Measurements from ENCODE around the gene YAP1.
A peak's percentile ranks its signal among the peaks of the same experiment; 100 is the strongest.

The YAP1 gene

DNA sequence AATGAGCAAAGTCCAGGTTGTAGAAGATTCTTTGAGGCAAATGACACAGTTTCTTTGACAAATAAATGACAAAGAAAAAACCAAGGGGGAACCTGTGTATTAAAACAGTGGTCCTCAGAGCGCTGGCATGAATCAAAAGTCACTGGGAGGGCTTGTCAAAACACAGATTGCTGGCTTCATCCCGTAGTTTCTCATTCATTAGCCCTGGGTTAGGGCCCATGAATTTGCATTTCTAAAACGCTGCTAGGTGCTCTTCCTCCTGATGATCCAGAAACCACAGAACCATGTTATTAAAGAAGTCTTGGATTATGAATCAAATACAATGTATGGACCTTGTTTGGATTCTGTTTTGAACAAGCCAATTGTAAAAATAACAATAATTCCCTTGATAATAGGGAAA is 92.7 kb downstream of the YAP1 start:
- DNase-seq = no peak

DNA sequence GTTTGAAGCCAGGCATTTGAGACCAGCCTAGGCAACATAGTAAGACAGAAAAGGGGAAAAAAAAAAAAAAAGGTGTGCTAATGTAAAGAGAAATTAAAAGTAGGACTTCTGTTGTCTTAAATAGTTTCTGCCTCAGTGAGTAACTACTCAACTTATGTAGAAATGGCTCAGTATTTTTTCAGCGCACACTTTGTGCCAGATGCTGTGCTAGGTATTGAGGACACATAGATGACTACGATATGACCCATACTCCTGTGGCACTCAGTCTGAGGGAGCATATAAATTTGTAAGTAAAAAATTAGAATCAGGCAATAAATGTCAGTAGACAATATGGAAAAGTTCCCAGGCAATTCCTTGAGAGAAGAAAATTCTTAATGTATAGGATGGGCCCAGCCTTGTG is 93.9 kb downstream of the YAP1 start:
- no peak for DNase-seq

DNA sequence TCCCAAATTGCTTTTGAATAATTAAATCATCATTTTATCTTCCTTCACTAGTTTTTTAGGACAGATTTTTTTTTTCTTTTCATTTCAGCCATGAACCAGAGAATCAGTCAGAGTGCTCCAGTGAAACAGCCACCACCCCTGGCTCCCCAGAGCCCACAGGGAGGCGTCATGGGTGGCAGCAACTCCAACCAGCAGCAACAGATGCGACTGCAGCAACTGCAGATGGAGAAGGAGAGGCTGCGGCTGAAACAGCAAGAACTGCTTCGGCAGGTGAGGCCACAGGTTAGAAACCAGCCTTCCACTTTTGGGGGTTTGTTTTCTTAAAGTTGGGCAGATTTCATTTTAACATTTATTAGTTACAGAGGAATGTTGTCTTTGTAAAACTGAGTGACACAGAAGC is 95.6 kb downstream of the YAP1 start:
- no peak for DNase-seq

DNA sequence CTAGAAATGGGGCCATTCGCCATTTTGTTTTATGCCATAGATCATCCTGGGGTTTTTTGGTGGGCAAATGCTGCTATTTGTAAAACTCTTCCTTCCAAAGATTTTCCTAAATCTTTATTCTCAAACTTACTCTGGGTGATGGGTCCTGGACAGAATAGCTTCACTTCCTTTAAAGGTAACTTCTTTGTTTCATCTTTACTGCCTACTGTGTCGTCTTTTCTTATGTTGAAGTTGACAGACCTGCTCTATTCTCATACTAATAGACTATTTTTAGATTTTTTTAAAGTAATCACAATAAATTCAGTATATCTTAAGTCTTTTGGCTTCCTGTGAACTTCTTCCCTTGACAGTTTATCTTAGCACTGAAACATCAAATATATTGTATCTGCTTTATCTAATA is 98.6 kb downstream of the YAP1 start:
- DNase-seq = no peak

DNA sequence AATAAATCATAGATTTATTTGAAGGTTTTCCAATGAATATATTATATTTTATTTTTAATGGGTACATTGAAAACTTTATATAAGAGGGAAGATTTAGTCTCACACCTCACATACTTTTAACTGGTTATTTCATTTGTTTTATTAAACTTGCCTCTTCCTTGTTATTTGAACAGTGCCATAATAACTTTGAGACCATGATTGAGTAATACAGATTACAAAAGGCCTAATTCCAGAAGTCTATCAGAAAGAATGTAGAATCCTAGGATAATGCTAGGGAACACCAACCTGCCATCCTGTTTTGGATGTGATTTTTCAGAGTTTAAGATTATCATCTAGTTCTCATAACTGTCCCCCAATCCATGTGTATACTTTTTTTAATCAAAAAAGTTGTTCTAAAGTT is 104.4 kb downstream of the YAP1 start:
- no peak for DNase-seq

DNA sequence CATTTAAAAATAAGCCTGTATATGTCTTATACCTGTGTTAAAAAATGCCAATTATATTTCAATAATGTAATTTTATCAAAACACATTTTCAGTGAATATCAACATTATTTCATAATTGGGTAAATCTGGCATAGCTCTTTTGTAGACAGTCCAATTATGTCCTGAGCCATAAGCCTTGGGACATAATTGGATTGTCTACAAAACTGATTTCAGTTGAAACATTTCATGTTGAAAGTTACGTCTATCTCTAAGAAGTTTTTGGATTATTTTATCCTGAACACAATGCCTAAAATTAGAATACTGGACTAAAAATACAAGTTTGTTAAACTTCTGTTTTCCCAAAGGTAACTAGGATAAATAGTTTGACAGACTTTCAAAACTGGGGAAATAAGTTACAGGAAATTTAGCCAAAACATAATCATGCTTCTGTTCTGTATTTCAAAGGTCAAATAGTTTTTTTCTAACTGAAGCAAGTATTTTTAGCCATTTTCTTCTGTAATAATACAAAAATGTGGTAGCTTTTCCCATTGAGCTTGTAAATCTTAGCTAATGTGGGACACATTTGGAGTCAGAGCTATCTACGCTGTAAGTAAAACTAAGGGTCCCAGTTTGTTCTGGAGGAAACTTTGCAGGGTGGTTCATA is 106.3 kb downstream of the YAP1 start:
- DNase-seq = no peak

DNA sequence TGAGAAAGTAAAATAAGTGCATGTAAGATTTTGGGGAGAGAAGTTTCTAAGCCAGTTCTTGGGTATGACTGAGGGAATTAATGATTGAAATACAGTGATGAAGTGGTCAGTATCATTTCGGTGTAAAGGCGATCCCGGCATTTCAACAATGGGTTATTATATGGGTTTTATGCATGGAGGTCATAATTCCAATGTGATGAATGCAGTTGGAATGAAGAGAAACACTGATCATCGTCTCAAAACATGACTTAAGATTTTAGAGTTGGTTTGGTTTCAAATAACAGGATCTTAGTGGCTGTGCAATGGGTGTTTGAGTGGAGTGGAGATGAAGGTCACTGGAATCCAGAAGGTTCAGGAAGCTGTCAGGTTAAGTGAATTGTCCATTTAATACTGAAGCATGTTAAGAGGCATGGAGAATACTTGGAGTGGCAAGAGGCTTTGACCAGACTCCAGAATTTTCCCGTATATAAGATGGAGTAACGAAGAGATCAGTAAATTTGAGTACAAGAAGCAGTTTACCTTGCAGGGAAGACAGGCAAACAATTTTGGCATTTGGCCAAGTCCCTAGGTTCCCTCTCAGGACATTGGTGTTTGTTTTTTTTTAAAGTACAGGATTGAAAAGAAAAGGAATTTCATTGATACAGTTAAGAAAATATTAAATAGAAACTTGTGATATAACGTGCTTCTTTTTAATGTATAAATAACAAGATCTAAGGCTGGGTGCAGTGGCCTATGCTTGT is 110.7 kb downstream of the YAP1 start:
- DNase-seq = no peak

DNA sequence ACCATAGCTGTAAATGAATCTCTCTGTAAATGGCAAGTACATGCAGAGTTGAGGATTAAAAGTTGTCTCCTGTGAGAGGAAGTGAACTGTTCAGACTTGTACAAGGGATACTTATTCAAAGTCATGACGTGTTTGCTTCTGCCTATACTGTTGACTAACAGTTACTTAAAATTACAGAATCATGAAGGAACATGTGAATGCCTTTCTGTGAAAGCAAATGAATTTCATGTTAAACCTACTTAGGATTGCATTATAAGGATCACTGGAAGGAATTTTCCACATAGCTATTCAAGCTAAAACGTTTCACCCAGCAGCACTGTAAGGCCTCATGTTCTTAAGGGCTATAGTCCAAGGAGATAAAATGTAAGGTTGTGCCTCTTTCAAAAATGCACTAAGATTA is 113.6 kb downstream of the YAP1 start:
- no peak for DNase-seq

DNA sequence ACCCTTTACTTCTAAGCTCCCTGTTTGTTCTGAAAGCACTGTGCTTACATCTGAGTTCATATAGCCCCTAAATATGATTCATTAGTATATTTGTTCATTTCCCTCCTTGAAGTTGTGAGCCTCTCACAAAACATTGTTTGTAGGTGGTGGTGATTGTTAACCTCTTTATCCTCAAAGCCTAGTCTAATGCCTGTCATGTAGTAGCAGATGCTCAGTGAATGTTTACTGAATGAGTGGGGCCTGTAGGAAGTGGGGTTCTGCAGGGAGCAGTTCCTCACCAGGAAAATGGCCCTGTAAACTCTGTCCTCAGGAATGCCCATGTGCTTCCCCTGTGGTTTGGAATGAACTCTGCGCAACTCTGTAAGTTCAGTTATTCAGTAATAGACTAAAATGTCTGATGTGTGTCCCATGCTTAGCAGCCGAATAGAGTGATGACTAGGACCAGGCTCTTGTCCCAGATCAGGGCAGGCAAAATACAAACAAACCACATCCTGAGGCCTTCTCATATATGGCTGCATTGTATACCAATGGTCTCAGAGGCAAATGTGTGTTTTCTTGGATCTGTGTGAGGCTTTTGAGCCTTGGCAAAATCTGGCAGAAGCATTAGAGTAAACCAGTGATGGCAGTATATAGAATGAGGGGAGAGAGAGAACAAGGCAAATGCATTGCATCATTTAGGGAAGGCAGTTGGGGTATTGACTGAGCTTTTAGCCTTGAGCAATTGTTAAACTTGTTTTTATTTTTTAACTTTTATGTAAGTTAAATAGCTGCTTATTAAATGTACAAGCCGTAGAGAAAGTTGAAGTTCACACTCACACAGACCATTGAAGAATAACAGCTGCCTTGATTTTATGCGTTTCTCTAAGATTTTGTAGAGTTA is 115.7 kb downstream of the YAP1 start:
- no peak for DNase-seq

DNA sequence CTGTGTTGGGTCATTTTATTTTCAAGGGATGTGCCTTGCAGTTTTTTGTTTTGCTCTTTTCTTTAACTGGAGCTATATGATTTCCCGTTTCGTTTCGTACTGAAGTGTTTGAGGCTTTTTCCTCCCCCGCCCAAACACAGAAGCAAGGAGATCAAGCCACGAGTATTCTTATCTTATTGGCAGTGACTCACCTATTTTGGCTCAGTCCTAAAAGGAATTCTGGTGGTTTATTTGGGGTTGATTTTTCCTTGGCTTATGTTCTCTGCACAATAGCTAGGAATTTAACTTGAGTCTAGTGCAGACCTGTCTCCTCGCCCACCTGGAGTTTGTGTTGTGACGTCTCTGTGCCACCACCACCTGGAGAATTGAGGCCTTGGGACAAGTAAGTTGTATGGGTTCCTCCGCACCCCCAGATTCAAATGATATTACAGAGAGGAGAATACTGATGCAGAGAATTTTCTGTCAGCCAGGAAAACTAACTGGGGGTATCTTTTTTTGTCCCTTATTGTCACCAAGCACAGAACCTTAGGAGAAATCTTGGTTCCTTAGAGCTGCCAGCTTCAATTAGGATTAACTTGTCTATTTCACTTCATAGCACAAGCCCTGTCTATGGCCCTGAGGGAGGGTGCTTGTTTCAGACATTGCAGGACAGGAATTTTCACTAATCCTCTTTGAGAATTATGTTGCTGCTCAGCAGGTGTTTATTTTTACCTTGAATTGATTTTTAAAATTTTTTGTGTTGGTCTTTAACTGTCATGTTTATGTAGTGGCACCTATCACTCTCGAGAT is 116.6 kb downstream of the YAP1 start:
- DNase-seq = no peak

DNA sequence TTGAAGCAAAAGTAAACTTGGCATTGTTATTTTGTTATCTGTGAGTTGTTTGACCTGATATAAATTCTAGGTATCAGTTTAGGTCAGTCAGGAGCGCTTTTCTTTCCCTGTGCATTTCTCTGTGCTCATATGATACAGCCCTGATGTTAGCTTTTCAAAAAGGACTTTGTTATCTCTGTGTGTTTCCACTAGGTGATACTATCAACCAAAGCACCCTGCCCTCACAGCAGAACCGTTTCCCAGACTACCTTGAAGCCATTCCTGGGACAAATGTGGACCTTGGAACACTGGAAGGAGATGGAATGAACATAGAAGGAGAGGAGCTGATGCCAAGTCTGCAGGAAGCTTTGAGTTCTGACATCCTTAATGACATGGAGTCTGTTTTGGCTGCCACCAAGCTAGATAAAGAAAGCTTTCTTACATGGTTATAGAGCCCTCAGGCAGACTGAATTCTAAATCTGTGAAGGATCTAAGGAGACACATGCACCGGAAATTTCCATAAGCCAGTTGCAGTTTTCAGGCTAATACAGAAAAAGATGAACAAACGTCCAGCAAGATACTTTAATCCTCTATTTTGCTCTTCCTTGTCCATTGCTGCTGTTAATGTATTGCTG is 119.4 kb downstream of the YAP1 start:
- no peak for DNase-seq

DNA sequence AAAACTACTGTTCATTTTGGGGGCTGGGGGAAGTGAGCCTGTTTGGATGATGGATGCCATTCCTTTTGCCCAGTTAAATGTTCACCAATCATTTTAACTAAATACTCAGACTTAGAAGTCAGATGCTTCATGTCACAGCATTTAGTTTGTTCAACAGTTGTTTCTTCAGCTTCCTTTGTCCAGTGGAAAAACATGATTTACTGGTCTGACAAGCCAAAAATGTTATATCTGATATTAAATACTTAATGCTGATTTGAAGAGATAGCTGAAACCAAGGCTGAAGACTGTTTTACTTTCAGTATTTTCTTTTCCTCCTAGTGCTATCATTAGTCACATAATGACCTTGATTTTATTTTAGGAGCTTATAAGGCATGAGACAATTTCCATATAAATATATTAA is 119.9 kb downstream of the YAP1 start:
- DNase-seq = no peak

DNA sequence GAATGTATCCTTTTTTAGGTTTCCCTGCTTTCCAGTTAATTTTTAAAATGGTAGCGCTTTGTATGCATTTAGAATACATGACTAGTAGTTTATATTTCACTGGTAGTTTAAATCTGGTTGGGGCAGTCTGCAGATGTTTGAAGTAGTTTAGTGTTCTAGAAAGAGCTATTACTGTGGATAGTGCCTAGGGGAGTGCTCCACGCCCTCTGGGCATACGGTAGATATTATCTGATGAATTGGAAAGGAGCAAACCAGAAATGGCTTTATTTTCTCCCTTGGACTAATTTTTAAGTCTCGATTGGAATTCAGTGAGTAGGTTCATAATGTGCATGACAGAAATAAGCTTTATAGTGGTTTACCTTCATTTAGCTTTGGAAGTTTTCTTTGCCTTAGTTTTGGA is 120.7 kb downstream of the YAP1 start:
- DNase-seq = no peak

DNA sequence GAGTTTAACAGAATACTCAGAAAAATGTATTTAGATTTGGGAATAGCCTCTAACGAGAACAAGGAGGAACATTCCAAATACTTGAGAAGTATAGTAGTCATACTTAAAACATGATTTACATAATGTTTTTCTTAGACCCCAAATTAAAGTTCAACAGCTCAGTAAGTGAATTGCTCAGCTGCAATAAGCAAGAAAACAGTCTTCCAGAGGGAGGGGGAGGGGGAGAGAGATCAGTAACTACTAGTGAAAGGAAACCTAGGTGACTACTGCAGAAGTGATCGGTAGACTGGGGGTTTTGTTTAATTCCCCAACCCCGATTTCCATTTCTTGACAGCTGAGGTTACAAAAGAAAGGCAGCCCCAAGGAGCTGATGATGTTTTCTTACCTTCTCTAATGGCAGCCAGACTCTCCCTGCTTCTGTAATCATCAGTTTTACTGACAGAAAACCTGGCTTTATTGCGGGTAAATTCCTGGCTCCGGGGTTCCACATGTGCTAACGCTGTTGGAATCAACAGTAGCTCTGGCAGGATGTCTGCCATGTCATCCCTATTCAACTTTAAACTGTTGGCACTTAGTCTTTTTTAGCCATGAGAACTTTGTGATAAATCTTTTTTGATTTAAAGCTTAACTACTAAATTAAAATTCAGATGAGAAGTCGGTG is 124.7 kb downstream of the YAP1 start:
- no peak for DNase-seq

DNA sequence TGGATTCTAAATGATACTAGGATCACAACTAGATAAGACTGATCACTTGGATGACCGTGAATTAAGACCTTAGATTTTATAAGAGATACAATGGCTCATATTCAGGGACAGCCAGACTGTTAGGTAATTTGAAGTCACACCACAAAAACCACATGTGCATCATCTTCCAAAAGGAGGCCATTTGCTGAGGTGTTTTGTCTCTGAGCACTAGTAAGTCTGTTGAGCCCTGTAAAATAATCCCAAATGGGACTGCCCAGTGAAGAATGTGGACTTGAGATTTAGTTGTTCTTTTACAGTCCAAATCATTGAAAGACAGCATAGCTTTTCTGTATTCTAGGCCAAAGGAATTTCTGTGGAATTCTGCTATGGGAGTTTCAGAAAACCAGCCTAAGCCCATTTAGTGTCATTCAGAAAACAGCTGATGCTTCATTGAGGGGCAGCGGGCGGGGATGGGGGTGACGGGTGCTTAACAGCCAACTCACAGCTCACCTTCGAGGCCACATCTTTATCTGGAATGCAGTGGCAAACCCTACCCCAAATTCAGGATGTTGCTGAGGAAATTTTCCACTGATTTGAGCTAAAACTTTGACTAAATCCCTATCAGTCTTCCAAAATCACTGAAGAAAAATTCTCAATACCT is 127.0 kb downstream of the YAP1 start:
- no peak for DNase-seq

DNA sequence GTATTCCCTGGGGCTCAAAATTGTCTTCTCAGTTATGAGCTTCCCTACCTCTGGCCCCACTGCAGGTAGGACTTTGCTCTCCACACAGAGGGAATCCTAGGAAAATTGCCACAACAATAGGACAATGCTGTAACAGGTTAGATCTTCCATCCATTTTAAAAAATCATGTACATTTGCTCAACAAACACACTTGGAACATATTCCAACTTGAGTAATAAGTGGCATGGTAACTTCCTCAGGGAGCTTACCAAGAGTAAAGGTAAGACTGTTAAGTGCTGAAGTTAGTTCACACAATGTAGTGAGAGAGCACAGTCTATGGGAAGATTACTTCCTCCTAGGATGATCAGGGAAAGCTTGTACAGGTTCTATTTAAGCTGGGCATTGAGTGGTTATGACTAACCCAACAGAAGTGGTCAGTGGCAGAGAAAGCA is 128.2 kb downstream of the YAP1 start:
- DNase-seq = no peak

DNA sequence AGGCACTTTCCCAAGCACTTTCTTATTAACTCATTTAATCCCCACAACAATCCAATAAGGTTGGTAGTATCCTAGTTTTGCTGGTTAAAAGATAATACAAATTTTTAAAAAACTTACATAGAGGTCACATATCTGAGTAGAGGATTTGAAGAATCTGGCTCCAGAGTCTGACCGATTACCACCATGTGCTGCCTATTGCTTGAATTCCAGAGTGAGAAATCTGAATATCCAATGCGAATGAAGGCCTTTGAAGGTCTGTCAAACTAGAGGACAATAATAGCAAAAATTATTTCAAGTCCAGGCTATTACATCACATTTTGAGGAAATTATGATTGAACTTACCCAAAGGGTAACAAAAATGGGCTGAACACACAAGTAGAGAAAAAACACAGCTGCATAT is 129.2 kb downstream of the YAP1 start:
- no peak for DNase-seq

DNA sequence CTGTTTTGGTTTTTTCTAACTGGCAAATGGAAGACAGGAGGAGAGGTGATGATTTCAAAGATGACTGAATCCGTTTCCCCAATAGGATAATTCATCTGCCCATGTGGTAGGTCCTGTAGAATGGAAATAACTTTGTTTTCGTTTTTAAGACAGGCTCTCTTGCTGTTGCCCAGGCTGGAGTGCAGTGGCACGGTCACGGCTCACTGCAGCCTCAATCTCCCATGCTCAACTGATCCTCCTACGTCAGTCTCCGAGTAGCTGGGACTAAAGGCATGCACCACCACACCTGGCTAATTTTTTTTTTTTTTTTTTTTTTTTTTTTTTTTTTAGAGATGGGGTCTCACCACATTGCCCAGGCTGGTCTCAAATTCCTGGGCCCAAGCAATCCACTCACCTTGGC is 129.7 kb downstream of the YAP1 start:
- DNase-seq = peak; percentile 27

DNA sequence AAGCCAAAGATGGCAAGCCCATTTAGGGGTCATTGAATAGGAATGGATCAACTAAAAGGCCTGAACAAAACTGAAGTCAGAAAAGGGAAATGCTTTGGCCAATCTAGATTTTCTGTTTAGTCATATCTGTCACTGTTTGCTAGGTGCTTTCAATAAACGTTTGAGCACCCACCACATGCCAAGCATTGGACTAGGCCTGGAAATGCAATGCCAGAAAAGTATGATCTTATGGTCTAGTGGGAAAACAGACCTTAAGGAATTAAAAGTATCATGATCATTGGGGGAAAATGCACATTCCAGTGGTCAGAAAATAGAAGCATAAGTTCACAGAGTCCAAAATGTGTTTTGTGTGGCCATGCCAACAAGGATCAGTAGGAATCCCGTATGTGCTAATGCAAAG is 130.3 kb downstream of the YAP1 start:
- no peak for DNase-seq

DNA sequence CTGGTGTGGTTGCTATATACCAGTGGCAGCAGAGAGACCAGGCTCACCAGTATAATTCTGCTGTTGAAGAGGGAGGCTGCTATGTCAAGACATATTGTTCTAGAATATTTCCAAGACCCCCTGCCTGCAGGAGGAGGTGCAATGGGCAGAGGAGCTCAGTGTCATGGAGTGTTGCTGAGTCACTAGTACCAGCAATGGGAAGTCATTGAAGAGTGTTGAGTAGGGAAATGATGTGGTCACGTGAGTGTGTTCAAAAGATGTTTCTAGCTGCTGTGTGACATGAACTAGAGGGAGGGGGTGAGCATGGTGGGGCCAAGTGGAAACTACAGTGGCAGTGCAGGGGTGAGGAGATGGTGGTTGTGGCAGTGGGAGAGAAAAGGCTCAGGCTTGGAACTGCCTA is 130.8 kb downstream of the YAP1 start:
- peak; percentile 17 for DNase-seq

DNA sequence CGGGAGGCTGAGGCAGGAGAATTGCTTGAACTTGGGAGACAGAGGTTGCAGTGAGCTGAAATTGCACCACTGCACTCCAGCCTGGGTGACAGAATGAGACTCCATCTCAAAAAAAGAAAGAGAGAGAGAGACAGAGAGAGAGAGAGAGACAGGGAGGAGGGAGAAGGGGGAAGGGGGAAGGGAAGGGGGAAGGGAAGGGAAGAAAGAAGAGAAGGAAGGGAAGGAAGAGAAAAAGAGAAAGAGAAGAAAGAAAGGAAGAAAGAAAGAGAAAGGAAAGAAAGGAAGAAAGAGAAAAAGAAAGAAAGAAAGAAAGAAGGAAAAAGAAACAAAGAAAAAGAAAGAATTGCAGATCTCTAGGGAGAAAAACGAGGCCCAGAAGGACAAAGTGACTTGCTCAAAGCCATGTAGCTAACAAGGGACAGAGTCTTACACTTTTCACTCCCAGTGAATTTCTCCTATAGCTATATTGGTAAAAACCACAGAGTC is 133.2 kb downstream of the YAP1 start:
- no peak for DNase-seq

Data from NCI-H510A treated with DMSO at 0.1 percent for 48 hours (cell line).